A549 (cell line): Measurements from ENCODE around the gene SPRR2D. TPM values are rescaled to one million over a fixed set of nuclear protein-coding genes. Genes with fewer than 3 reads are reported as not detected.

Source experiments
- ATAC-seq, 2 experiments: fragments of 200-7000 bp in 1 of 2; fragments of >200 bp in 1 of 2; cut with Nextera tagmentation in 1 of 2; cut with Tn5 transposase in 1 of 2; 3 replicates each; pipeline versions ENCODE4 v1.8.0 to v1.9.1; 2018 to 2020; ENCODE audit warnings: mild to moderate bottlenecking in 1 of 2, moderate library complexity in 1 of 2
- CTCF ChIA-PET: fragments of 300-600 bp; sonication (Branson Sonifier 250); formaldehyde crosslinking; extraction: SDS; loops from one replicate; lab custom pipeline; 2021; ENCODE audit warnings: antibody characterized with exemption, inconsistent platforms; lab: Yijun Ruan, JAX
- POLR2A ChIA-PET: fragments of 350-600 bp; formaldehyde crosslinking; extraction: SDS; loops from one replicate; lab custom pipeline; 2021; ENCODE audit warnings: antibody characterized with exemption, inconsistent platforms; lab: Yijun Ruan, JAX
- DNase-seq, 2 experiments: peaks; one replicate each; pipeline versions ENCODE4 v3.0.0 to v3.0.0-alpha.2; 2011 to 2016; ENCODE audit warnings: low read depth in 1 of 2, low spot score in 1 of 2
- FAIRE-seq: peaks from 2 replicates; lab custom pipeline; 2011; peaks lifted over from hg19 to GRCh38; lab: Jason Lieb, UNC
- H3K27ac ChIP-seq, 2 experiments: fragments of >200 bp; sonication (Bioruptor Twin); formaldehyde crosslinking; 3 replicates each; pipeline ENCODE4 v1.5.1; 2016 to 2017
- H3K4me1 ChIP-seq: fragments of >200 bp; sonication (Bioruptor Twin); formaldehyde crosslinking; 3 replicates; pipeline ENCODE4 v1.6.1; 2016
- H3K4me2 ChIP-seq: fragments of >200 bp; sonication (Bioruptor Twin); formaldehyde crosslinking; 3 replicates; pipeline ENCODE4 v1.6.1; 2016
- H3K4me3 ChIP-seq: fragments of >200 bp; sonication (Bioruptor Twin); formaldehyde crosslinking; 3 replicates; pipeline ENCODE4 v1.5.1; 2016
- H3K9me3 ChIP-seq: fragments of >200 bp; sonication (Bioruptor Twin); formaldehyde crosslinking; 3 replicates; pipeline ENCODE4 v1.6.1; 2016
- CBX2 ChIP-seq: fragments of 200-600 bp; sonication (generic); IDR thresholded peaks from 2 replicates; pipeline ENCODE4 v1.6.1; 2016; ENCODE audit warnings: low read depth, mild to moderate bottlenecking, borderline replicate concordance
- EP300 ChIP-seq, 2 experiments: fragments of >200 bp; sonication (Bioruptor Twin); formaldehyde crosslinking; IDR thresholded peaks; 2 replicates in 1 of 2; 3 replicates in 1 of 2; pipeline ENCODE4 v1.6.1; 2016 to 2017
- FOSL2 ChIP-seq, 2 experiments: fragments of 450-650 bp in 1 of 2; fragments of >200 bp in 1 of 2; sonication (Bioruptor Twin) in 1 of 2; formaldehyde crosslinking; IDR thresholded peaks; 2 replicates each; pipeline versions ENCODE4 v1.5.0 to v1.6.1; 2016 to 2020; ENCODE audit warnings: mild to moderate bottlenecking in 1 of 2, moderate library complexity in 1 of 2
- HMGXB4 ChIP-seq: fragments of 250-450 bp; sonication (Bioruptor Pico); IDR thresholded peaks from 2 replicates; pipeline ENCODE4 v1.5.0; 2021; ENCODE audit warnings: mild to moderate bottlenecking, moderate library complexity, borderline replicate concordance
- NPAS2 ChIP-seq: fragments of 250-450 bp; sonication (Bioruptor Pico); IDR thresholded peaks from 2 replicates; pipeline ENCODE4 v1.8.0; 2022; ENCODE audit warnings: mild to moderate bottlenecking, moderate library complexity, borderline replicate concordance
- NR3C1 ChIP-seq: fragments of >200 bp; sonication (Bioruptor Twin); formaldehyde crosslinking; IDR thresholded peaks from 3 replicates; pipeline ENCODE4 v1.6.1; 2017
- PBX3 ChIP-seq: IDR thresholded peaks from 2 replicates; pipeline ENCODE4 v1.6.1; 2012
- RAD21 ChIP-seq, 2 experiments: fragments of >200 bp in 1 of 2; sonication (Bioruptor Twin) in 1 of 2; formaldehyde crosslinking in 1 of 2; IDR thresholded peaks in 1 of 2; conservative IDR thresholded peaks in 1 of 2; 2 replicates in 1 of 2; 3 replicates in 1 of 2; pipeline ENCODE4 v1.6.1; 2012 to 2018; ENCODE audit warnings: inconsistent platforms in 1 of 2
- RNF2 ChIP-seq: fragments of 200-600 bp; sonication (generic); IDR thresholded peaks from 2 replicates; pipeline ENCODE4 v1.6.1; 2016; ENCODE audit warnings: low read depth, mild to moderate bottlenecking, antibody characterized with exemption, moderate library complexity, borderline replicate concordance
- ZC3H11A ChIP-seq: fragments of 450-650 bp; IDR thresholded peaks from 2 replicates; pipeline ENCODE4 v1.6.1; 2014; ENCODE audit warnings: antibody characterized with exemption, mild to moderate bottlenecking
- ZNF302 ChIP-seq: fragments of 250-450 bp; sonication (Bioruptor Pico); IDR thresholded peaks from 2 replicates; pipeline ENCODE4 v1.9.0; 2021; ENCODE audit warnings: inconsistent platforms, mild to moderate bottlenecking, moderate library complexity
- ZSCAN20 ChIP-seq: fragments of 250-450 bp; sonication (Bioruptor Pico); IDR thresholded peaks from 2 replicates; pipeline ENCODE4 v1.8.0; 2022; ENCODE audit warnings: mild to moderate bottlenecking, moderate library complexity
- WGBS: methylation state at CpG from one replicate; pipeline ENCODE4 v1.1.6; 2017; ENCODE audit errors: missing lambda C conversion rate; 5-methylcytosine and 5-hydroxymethylcytosine counted together
- polyA plus RNA-seq, 4 experiments: library from polyadenylated mRNA; depleted of rRNA in 3 of 4; stranded (reverse); fragments of >200 nt; fragmentation: RNase III in 1 of 4; extraction: RNeasy Plus Mini Kit Qiagen cat#74134 plus additional on column Dnase treatment in 1 of 4; gene quantifications; 2 replicates in 3 of 4; 3 replicates in 1 of 4; pipeline ENCODE4 v1.2.3, GENCODE V29; 2011 to 2017
- TF ChIP-seq, protein P1 (sequence below): IDR thresholded peaks from 2 replicates; pipeline ENCODE4 v1.6.1; 2012; ENCODE audit warnings: low read depth, borderline replicate concordance
- TF ChIP-seq, protein P2 (sequence below): fragments of >200 bp; sonication (Bioruptor Twin); formaldehyde crosslinking; IDR thresholded peaks from 3 replicates; pipeline ENCODE4 v1.5.1; 2016

Gene SPRR2D
- polyA plus RNA-seq, 2 of the 4 experiments (the other 2 are of a cell fraction): not detected

DNA sequence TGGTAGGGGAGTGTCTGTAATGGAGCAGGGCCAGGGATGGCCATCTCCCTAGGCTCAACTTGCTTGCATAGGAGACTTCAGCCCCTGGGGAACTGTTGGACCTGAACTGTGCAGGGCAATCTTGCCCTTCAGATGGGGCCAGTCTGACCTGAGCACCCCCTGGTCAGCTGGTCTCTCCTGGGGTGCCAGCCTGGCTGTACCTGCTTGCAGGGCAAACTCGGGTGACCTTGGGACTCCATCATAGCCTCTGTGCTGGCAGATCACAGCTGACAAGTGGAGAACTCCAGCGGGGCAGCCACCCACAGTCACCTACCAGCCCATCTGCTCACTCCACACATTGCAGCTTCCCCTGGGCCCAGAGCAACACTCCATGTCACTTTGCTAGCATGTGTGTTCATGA lies 8.3 kb upstream of the SPRR2D start (continued):
- no peak for TF ChIP-seq HMGXB4 (CRISPR knock-in tag)

- DNase-seq: no peak
- Histone ChIP-seq H3K27ac (no peak overlapping the region), H3K4me1 (no peaks in the 10 kb centered on the region), H3K4me3 (no peak overlapping the region), H3K4me2 (no peak overlapping the region)
- WGBS: 0% methylated on average over 1 of the region's 1 CpG
- TF ChIP-seq PBX3 (no peak), NR3C1 (no peak), RNF2 (no peak)
- TF ChIP-seq, protein P1, sequence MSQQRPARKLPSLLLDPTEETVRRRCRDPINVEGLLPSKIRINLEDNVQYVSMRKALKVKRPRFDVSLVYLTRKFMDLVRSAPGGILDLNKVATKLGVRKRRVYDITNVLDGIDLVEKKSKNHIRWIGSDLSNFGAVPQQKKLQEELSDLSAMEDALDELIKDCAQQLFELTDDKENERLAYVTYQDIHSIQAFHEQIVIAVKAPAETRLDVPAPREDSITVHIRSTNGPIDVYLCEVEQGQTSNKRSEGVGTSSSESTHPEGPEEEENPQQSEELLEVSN: no peak
- TF ChIP-seq, all 56 proteins: peak for 0
- H3K9me3 ChIP-seq: no peaks in the 10 kb centered on the region
- CTCF ChIA-PET: no interaction called here
- POLR2A ChIA-PET: no interaction called here
- no peak for ATAC-seq
- no peak for FAIRE-seq
Measured at GRCh38 chr1:153035211-153035610, 5.7 kb downstream of the SPRR2D start.

DNA sequence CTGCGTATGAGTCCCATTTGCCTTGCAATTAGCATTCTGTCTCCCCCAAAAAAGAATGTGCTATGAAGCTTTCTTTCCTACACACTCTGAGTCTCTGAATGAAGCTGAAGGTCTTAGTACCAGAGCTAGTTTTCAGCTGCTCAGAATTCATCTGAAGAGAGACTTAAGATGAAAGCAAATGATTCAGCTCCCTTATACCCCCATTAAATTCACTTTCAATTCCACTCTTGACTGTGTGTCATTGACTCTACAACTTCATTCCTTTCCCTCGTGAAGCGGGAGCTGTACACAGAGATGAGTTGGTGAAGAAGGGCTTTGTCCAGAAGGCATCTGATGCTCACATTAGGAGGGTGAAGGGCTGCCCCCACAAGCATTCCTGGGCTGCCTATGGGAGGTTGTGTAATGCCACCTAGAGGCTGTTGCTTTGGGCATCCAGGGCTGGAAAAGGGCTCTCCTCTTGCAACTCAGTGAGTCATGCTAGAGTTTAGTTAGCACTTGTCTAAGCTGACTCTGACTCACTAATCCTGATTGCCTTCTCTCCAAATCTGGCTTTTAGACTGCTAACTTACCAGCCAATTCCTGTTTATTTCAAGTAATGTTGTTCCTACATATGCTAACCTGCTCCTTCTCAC lies 8.1 kb downstream of the SPRR2D start:
- ChIA-PET POLR2A (no interaction called here), CTCF (interaction anchor here (0.7 to 2.0 kb wide), 7 partner anchors 9 to 195 kb away, joined by 3 to 11 read pairs (median 4); partner anchors contain the start of gene SPRR2A)
- Histone ChIP-seq H3K4me3 (no peak overlapping the region), H3K4me2 (no peak overlapping the region), H3K27ac (no peak overlapping the region), H3K4me1 (no peaks in the 10 kb centered on the region), H3K9me3 (no peaks in the 10 kb centered on the region)
- ATAC-seq (peak; percentile 97 to 99), FAIRE-seq (no peak), DNase-seq (peak; percentile 23 to 44)
- TF ChIP-seq RAD21 (conservative IDR thresholded peaks at IDR 0.05 in 1 of 2, IDR thresholded peaks at IDR 0.05 in 1 of 2) (peak; percentile 26 to 36; a peak in 2 of 5 replicates), EP300 (IDR thresholded peaks at IDR 0.05) (no peak), FOSL2 (IDR thresholded peaks at IDR 0.05) (no peak), FOSL2 (CRISPR knock-in tag; IDR thresholded peaks at IDR 0.05) (peak; percentile 53; the same call in 1 of the 2 replicates)
- TF ChIP-seq, protein P2, sequence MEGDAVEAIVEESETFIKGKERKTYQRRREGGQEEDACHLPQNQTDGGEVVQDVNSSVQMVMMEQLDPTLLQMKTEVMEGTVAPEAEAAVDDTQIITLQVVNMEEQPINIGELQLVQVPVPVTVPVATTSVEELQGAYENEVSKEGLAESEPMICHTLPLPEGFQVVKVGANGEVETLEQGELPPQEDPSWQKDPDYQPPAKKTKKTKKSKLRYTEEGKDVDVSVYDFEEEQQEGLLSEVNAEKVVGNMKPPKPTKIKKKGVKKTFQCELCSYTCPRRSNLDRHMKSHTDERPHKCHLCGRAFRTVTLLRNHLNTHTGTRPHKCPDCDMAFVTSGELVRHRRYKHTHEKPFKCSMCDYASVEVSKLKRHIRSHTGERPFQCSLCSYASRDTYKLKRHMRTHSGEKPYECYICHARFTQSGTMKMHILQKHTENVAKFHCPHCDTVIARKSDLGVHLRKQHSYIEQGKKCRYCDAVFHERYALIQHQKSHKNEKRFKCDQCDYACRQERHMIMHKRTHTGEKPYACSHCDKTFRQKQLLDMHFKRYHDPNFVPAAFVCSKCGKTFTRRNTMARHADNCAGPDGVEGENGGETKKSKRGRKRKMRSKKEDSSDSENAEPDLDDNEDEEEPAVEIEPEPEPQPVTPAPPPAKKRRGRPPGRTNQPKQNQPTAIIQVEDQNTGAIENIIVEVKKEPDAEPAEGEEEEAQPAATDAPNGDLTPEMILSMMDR: peak; percentile 21; the same call in 2 of the 3 replicates
- 21% methylated on average over 3 of the region's 3 CpGs for WGBS

DNA sequence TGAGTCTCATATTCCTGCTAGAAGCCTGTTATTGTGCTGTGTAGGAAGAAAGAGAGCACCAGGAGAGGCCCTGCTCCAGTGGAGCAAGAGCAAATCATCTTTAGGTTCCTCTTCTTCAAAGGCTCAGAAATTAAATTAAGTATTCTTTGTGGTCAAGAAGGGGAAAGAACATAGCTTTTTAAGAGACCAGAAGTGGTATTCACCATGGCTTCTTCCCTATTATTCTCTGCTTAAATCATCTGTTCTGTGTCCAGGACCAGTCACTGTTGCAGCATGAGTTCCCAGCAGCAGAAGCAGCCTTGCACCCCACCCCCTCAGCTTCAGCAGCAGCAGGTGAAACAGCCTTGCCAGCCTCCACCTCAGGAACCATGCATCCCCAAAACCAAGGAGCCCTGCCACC lies 8.8 kb downstream of the SPRR2D start:
- no peaks in the 10 kb centered on the region for H3K4me1 ChIP-seq
- no peak overlapping the region for H3K27ac ChIP-seq
- ChIA-PET CTCF (interaction anchor here (0.7 to 2.0 kb wide), 6 partner anchors 8 to 195 kb away, joined by 3 to 11 read pairs (median 4); no protein-coding TSS in a partner anchor), POLR2A (no interaction called here)
- no peak for ATAC-seq
- DNase-seq: no peak
- FAIRE-seq: no peak
- no peak overlapping the region for H3K4me2 ChIP-seq
- TF ChIP-seq NPAS2 (CRISPR knock-in tag): no peak
- no peak for TF ChIP-seq CBX2
- no peak for TF ChIP-seq ZSCAN20
- TF ChIP-seq PBX3: no peak
- TF ChIP-seq ZNF302 (CRISPR knock-in tag): no peak
- no peak for TF ChIP-seq ZC3H11A
- H3K4me3 ChIP-seq: no peak overlapping the region
- no peaks in the 10 kb centered on the region for H3K9me3 ChIP-seq
